Vagina (tissue), 2 donors: Measurements from ENCODE around the gene CCDC81. TPM values are rescaled to one million over a fixed set of nuclear protein-coding genes. Genes with fewer than 3 reads are reported as not detected.
"Not testable (repeated sequence)": the region's sequence is repeated elsewhere in the genome, so short reads cannot be mapped to it uniquely, and the experiment has no call there.

Experiments
- DNase-seq, 2 donors: peaks; one replicate each; pipeline ENCODE4 v3.0.0-alpha.2; 2017; ENCODE audit errors: extremely low spot score in 2 of 2
- H3K27ac ChIP-seq: fragments of 200-600 bp; sonication (generic); one replicate; pipeline ENCODE4 v1.5.1; 2019
- H3K27me3 ChIP-seq: fragments of 200-600 bp; sonication (generic); one replicate; pipeline ENCODE4 v1.5.1; 2019
- H3K36me3 ChIP-seq, 2 donors: fragments of 200-600 bp; sonication (generic); one replicate each; pipeline ENCODE4 v1.5.1; 2017 to 2019
- H3K4me1 ChIP-seq: fragments of 200-600 bp; sonication (generic); one replicate; pipeline ENCODE4 v1.5.1; 2019
- H3K4me3 ChIP-seq, 2 donors: fragments of 200-600 bp; sonication (generic); 1 replicate in 1 of 2; 2 replicates in 1 of 2; pipeline ENCODE4 v1.5.1; 2016 to 2019
- H3K9me3 ChIP-seq: fragments of 200-600 bp; sonication (generic); one replicate; pipeline ENCODE4 v1.5.1; 2019
- POLR2A ChIP-seq, 2 donors: fragments of 450-650 bp; IDR thresholded peaks; one replicate each; pipeline ENCODE4 v1.6.1; 2017; ENCODE audit warnings: antibody characterized with exemption in 2 of 2, mild to moderate bottlenecking in 2 of 2, moderate library complexity in 2 of 2
- POLR2AphosphoS5 ChIP-seq, 2 donors: sonication (generic); formaldehyde crosslinking; IDR thresholded peaks; one replicate each; pipeline ENCODE4 v1.9.0; 2017; ENCODE audit warnings: antibody characterized with exemption in 2 of 2, mild to moderate bottlenecking in 2 of 2, low read depth in 1 of 2; ENCODE audit not compliant: insufficient read depth in 1 of 2
- intact Hi-C: fragments of 100-400 bp; cut with DNase I; formaldehyde crosslinking; loops from one replicate; pipeline ENCODE4 v1.15.1; 2023
- total RNA-seq: library from RNA; depleted of rRNA; stranded (reverse); fragments of >200 nt; gene quantifications from one replicate; pipeline ENCODE4 v1.2.3, GENCODE V29; 2016
- TF ChIP-seq, protein P1 (sequence below), 3 experiments: fragments of 450-650 bp in 2 of 3; fragments of 200-600 bp in 1 of 3; sonication (generic) in 1 of 3; IDR thresholded peaks; one replicate each; pipeline ENCODE4 v1.5.1; 2017 to 2019; ENCODE audit warnings: antibody characterized with exemption in 3 of 3, mild to moderate bottlenecking in 2 of 3, moderate library complexity in 2 of 3

CCDC81 gene
- total RNA-seq, 1 donor from 2014 or later: not detected

DNA sequence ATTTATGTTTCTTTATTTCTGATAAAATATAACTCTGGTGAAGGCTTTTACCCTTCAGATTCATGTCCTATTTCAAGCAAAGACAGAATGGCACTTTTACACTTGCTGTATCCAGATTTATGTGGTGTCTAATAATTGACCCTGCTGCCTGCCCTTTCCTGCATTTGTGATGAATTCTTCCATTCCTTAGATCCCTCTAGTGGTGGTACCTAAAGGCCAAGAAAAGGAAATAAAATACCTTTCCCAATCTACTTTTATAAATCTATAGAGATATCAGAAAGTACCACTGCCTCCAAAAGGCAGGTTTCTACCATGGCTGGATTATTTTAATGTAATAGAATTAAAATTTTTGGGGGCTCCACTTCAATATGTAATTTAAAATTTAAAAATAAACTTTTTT lies 34.2 kb downstream of the CCDC81 start:
- H3K36me3 ChIP-seq: no peaks in the 10 kb centered on the region
- no peak overlapping the region for H3K27ac ChIP-seq
- H3K9me3 ChIP-seq: no peaks in the 10 kb centered on the region
- no peaks in the 10 kb centered on the region for H3K4me1 ChIP-seq
- no peak for DNase-seq
- intact Hi-C loops: no loop called here
- H3K27me3 ChIP-seq: no peaks in the 10 kb centered on the region
- H3K4me3 ChIP-seq: no peak overlapping the region
- TF ChIP-seq POLR2AphosphoS5 (IDR thresholded peaks at IDR 0.05; ENCODE audit: insufficient read depth in 1 of 2, low read depth in 1 of 2): no peak
- no peak for TF ChIP-seq POLR2A (IDR thresholded peaks at IDR 0.05)

DNA sequence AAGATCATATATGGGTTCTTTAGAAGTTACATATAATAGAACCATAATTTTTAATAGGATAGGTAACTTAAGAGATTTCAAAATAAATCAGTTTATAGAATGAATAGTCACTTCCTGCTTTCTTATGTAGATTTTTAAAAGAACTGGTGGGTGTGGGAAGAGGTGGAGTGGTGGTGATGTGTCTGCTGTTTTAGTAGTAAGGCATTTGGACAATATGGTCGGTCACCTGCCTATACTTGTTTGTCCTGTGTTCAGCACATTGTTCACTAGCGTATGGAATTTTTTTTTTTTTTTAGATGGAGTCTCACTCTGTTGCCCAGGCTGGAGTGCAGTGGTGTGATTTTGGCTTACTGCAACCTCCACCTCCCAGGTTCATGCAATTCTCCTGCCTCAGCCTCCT lies 39.3 kb downstream of the CCDC81 start:
- TF ChIP-seq, protein P1, sequence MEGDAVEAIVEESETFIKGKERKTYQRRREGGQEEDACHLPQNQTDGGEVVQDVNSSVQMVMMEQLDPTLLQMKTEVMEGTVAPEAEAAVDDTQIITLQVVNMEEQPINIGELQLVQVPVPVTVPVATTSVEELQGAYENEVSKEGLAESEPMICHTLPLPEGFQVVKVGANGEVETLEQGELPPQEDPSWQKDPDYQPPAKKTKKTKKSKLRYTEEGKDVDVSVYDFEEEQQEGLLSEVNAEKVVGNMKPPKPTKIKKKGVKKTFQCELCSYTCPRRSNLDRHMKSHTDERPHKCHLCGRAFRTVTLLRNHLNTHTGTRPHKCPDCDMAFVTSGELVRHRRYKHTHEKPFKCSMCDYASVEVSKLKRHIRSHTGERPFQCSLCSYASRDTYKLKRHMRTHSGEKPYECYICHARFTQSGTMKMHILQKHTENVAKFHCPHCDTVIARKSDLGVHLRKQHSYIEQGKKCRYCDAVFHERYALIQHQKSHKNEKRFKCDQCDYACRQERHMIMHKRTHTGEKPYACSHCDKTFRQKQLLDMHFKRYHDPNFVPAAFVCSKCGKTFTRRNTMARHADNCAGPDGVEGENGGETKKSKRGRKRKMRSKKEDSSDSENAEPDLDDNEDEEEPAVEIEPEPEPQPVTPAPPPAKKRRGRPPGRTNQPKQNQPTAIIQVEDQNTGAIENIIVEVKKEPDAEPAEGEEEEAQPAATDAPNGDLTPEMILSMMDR (IDR thresholded peaks at IDR 0.05): no peak
- TF ChIP-seq POLR2AphosphoS5 (IDR thresholded peaks at IDR 0.05; ENCODE audit: insufficient read depth in 1 of 2, low read depth in 1 of 2) (no peak), POLR2A (IDR thresholded peaks at IDR 0.05) (no peak)
- no peak overlapping the region for H3K4me3 ChIP-seq
- DNase-seq: no peak
- H3K9me3 ChIP-seq: no peaks in the 10 kb centered on the region
- no peaks in the 10 kb centered on the region for H3K27me3 ChIP-seq
- H3K27ac ChIP-seq: no peak overlapping the region
- no peaks in the 10 kb centered on the region for H3K36me3 ChIP-seq
- intact Hi-C loops: no loop called here
- no peaks in the 10 kb centered on the region for H3K4me1 ChIP-seq

DNA sequence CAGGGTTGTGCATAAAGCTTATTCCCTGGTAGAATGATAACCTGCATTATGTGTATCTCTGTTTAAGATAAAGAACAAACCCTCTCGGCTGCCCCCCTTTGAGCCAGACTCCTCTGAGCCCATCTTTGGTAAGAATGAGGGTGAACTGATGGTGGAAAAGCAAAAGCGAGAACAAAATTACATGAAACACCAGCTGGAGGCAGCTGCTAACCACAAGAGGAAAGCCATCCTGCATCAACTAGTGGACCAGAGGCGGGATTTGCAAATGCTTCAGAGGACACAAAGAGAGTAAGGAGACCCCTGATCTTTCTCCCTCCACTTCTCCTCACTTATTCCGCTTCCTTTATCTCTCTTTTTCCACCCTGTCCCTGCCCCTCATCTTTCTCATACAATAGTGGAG lies 40.3 kb downstream of the CCDC81 start:
- no peaks in the 10 kb centered on the region for H3K27me3 ChIP-seq
- H3K36me3 ChIP-seq: no peaks in the 10 kb centered on the region
- TF ChIP-seq POLR2A (IDR thresholded peaks at IDR 0.05): no peak
- TF ChIP-seq, protein P1 (IDR thresholded peaks at IDR 0.05): no peak
- TF ChIP-seq POLR2AphosphoS5 (IDR thresholded peaks at IDR 0.05; ENCODE audit: insufficient read depth in 1 of 2, low read depth in 1 of 2): no peak
- no peak for DNase-seq
- no peaks in the 10 kb centered on the region for H3K9me3 ChIP-seq
- intact Hi-C loops: no loop called here
- no peak overlapping the region for H3K4me3 ChIP-seq
- no peak overlapping the region for H3K27ac ChIP-seq
- H3K4me1 ChIP-seq: no peaks in the 10 kb centered on the region

DNA sequence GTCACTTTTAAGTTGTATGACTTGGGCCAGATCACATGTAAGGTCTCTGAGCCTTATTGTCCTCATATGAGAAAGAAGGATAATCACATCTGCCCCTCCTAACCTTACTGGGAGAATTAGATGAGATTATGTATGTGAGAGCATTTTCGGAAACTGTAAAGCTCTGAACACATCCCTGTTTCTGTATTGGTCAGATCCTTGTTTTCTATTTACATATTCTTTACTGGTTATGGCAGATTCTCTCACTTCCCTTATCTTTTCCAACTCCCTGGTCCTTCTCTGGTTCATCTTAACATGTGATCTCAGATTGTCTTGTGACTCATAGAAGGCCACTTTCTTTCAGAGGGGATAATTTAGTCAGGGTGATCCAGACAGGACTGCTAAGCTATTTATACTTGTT lies 41.8 kb downstream of the CCDC81 start:
- intact Hi-C loops: no loop called here
- TF ChIP-seq POLR2AphosphoS5 (IDR thresholded peaks at IDR 0.05; ENCODE audit: insufficient read depth in 1 of 2, low read depth in 1 of 2) (no peak), POLR2A (IDR thresholded peaks at IDR 0.05) (no peak)
- TF ChIP-seq, protein P1 (IDR thresholded peaks at IDR 0.05): no peak
- H3K4me3 ChIP-seq: no peak overlapping the region
- no peak for DNase-seq
- H3K36me3 ChIP-seq: no peaks in the 10 kb centered on the region
- no peaks in the 10 kb centered on the region for H3K4me1 ChIP-seq
- H3K27ac ChIP-seq: no peak overlapping the region
- H3K9me3 ChIP-seq: no peaks in the 10 kb centered on the region
- H3K27me3 ChIP-seq: no peaks in the 10 kb centered on the region

DNA sequence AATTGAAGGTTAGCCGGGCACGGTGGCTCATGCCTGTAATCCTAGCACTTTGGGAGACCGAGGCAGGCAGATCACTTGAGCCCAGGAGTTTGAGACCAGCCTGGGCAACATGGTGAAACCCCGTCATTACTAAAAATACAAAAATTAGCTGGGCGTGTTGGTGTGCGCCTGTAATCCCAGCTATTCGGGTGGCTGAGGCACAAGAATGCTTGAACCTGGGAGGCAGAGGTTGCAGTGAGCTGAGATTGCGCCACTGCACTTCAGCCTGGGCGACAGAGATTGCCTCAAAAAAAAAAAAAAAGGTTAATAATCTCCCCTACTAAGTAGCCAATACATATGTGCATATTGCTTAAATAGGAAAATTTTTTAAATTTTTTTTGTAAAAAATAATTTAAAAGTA lies 42.3 kb downstream of the CCDC81 start:
- H3K27me3 ChIP-seq, intact Hi-C loops: not testable (repeated sequence)

DNA sequence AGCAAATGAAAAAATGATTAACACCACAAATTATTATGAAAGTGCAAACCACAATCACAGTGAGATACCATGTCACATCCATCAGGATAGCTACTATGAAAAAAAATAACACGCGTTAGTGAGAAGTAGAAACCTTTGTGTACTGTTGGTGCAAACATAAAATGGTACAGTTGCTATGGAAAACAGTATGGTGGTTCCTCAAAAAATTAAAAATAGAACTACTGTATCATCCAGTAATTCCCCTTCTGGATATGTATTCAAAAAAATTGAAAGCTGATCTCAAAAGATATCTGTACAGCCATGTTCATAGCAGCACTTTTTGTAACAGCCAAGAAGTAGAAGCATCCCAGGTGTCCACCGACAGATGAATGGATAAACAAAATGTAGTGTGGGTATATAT lies 43.4 kb downstream of the CCDC81 start:
- intact Hi-C loops: no loop called here
- no peak for DNase-seq
- H3K9me3 ChIP-seq: no peaks in the 10 kb centered on the region
- no peak overlapping the region for H3K4me3 ChIP-seq
- H3K27ac ChIP-seq: no peak overlapping the region
- H3K4me1 ChIP-seq: no peaks in the 10 kb centered on the region
- TF ChIP-seq POLR2A (IDR thresholded peaks at IDR 0.05) (no peak), POLR2AphosphoS5 (IDR thresholded peaks at IDR 0.05; ENCODE audit: insufficient read depth in 1 of 2, low read depth in 1 of 2) (no peak)
- TF ChIP-seq, protein P1 (IDR thresholded peaks at IDR 0.05): no peak
- H3K27me3 ChIP-seq: no peaks in the 10 kb centered on the region
- no peaks in the 10 kb centered on the region for H3K36me3 ChIP-seq

More for the DNA sequence above, 42.3 kb downstream of the CCDC81 start:
- H3K27ac ChIP-seq, H3K4me1 ChIP-seq, H3K9me3 ChIP-seq, H3K36me3 ChIP-seq, H3K4me3 ChIP-seq, DNase-seq: not testable (repeated sequence)
